SK-N-MC (cell line): ENCODE measurements around the gene RHOC.
A peak's percentile ranks its signal among the peaks of the same experiment; 100 is the strongest.

Experiments used
- DNase-seq: peaks from one replicate; pipeline ENCODE4 v3.0.0-alpha.2; 2011; ENCODE audit warnings: low read depth, low spot score
- H3K27ac ChIP-seq: fragments of 200-600 bp; sonication (generic); 2 replicates; pipeline ENCODE4 v1.5.1; 2016; ENCODE audit warnings: mixed run types
- H3K36me3 ChIP-seq: fragments of 200-600 bp; sonication (generic); 2 replicates; pipeline ENCODE4 v1.6.1; 2017; ENCODE audit warnings: antibody characterized with exemption, low read length, mixed read lengths; ENCODE audit not compliant: insufficient read depth
- H3K4me3 ChIP-seq: fragments of 200-600 bp; sonication (generic); 2 replicates; pipeline ENCODE4 v1.5.1; 2016
- H3K9ac ChIP-seq: fragments of 200-600 bp; sonication (generic); 2 replicates; pipeline ENCODE4 v1.8.0; 2017; ENCODE audit warnings: mixed run types, mixed read lengths; ENCODE audit not compliant: insufficient read length
- H3K9me3 ChIP-seq: fragments of 200-600 bp; sonication (generic); 2 replicates; pipeline ENCODE4 v1.6.1; 2017; ENCODE audit warnings: low read depth, mild to moderate bottlenecking, antibody characterized with exemption, low read length, moderate library complexity, mixed read lengths
- EZH2 ChIP-seq: fragments of 200-600 bp; sonication (generic); IDR thresholded peaks from one replicate; pipeline ENCODE4 v1.6.1; 2017; ENCODE audit warnings: antibody characterized with exemption
- FOXP2 ChIP-seq: optimal IDR thresholded peaks from 2 replicates; pipeline ENCODE3; 2011; ENCODE audit warnings: mild to moderate bottlenecking, moderate library complexity; ENCODE audit not compliant: insufficient read depth; ENCODE audit errors: extremely low read length, control extremely low read depth
- POLR2AphosphoS5 ChIP-seq: IDR thresholded peaks from 2 replicates; pipeline ENCODE4 v1.6.1; 2012; ENCODE audit warnings: mild to moderate bottlenecking, low read depth, low read length, borderline replicate concordance

Gene RHOC

GRCh38 chr1:112720800-112721199 is 13.9 kb upstream of the RHOC start:
- H3K27ac ChIP-seq: no peak overlapping the region
- H3K9ac ChIP-seq: no peak overlapping the region
- DNase-seq: no peak
- TF ChIP-seq EZH2: no peak
- no peak for TF ChIP-seq POLR2AphosphoS5
- TF ChIP-seq FOXP2: no peak
- no peaks in the 10 kb centered on the region for H3K36me3 ChIP-seq
- H3K9me3 ChIP-seq: no peaks in the 10 kb centered on the region
- H3K4me3 ChIP-seq: no peak overlapping the region

- DNase-seq: no peak
- Histone ChIP-seq H3K9me3 (no peaks in the 10 kb centered on the region), H3K27ac (no peak overlapping the region), H3K36me3 (no peaks in the 10 kb centered on the region), H3K9ac (no peak overlapping the region), H3K4me3 (no peak overlapping the region)
- TF ChIP-seq FOXP2 (no peak), POLR2AphosphoS5 (no peak), EZH2 (no peak)
These were observed 12.8 kb upstream of the RHOC start for GRCh38 chr1:112719706-112720105.

GRCh38 chr1:112718691-112719418 is 11.9 kb upstream of the RHOC start:
- TF ChIP-seq FOXP2: peak; percentile 33
- TF ChIP-seq POLR2AphosphoS5: no peak
- H3K27ac ChIP-seq: no peak overlapping the region
- H3K9me3 ChIP-seq: no peaks in the 10 kb centered on the region
- DNase-seq: no peak
- H3K9ac ChIP-seq: peak overlapping the region; percentile 45
- H3K4me3 ChIP-seq: peak overlapping the region; percentile 67
- no peaks in the 10 kb centered on the region for H3K36me3 ChIP-seq

- Histone ChIP-seq H3K9ac (no peak overlapping the region), H3K27ac (no peak overlapping the region), H3K36me3 (no peaks in the 10 kb centered on the region), H3K4me3 (no peak overlapping the region), H3K9me3 (no peaks in the 10 kb centered on the region)
- DNase-seq: no peak
- TF ChIP-seq EZH2: no peak
- no peak for TF ChIP-seq POLR2AphosphoS5
- no peak for TF ChIP-seq FOXP2
These were observed 10.4 kb upstream of the RHOC start for GRCh38 chr1:112717263-112717873.

GRCh38 chr1:112716133-112716720 is 9.3 kb upstream of the RHOC start:
- Histone ChIP-seq H3K9me3 (no peaks in the 10 kb centered on the region), H3K36me3 (no peaks in the 10 kb centered on the region), H3K27ac (no peak overlapping the region), H3K9ac (no peak overlapping the region), H3K4me3 (peak overlapping the region; percentile 88)
- peak; percentile 71 for DNase-seq
- TF ChIP-seq FOXP2: no peak
- TF ChIP-seq EZH2: no peak
- no peak for TF ChIP-seq POLR2AphosphoS5

GRCh38 chr1:112715264-112716053 is 8.5 kb upstream of the RHOC start, which contains the start of gene PPM1J:
TSS of gene PPM1J (minus strand) at chr1:112715332. CDS start at chr1:112715301, 31 bp downstream.
- Histone ChIP-seq H3K9me3 (no peaks in the 10 kb centered on the region), H3K27ac (no peak within 1 kb of the TSS), H3K4me3 (peak within 1 kb of the TSS; percentile 88), H3K9ac (peak within 1 kb of the TSS; percentile 32), H3K36me3 (no peaks in the 10 kb centered on the region)
- no peak for DNase-seq
- TF ChIP-seq EZH2: no peak
- TF ChIP-seq FOXP2: no peak
- no peak for TF ChIP-seq POLR2AphosphoS5

- no peaks in the 10 kb centered on the region for H3K36me3 ChIP-seq
- TF ChIP-seq FOXP2 (no peak), POLR2AphosphoS5 (no peak), EZH2 (no peak)
- H3K9me3 ChIP-seq: no peaks in the 10 kb centered on the region
- H3K9ac ChIP-seq: peak overlapping the region; percentile 32
- no peak for DNase-seq
- no peak overlapping the region for H3K27ac ChIP-seq
- H3K4me3 ChIP-seq: peak overlapping the region; percentile 88
These were observed 7.7 kb upstream of the RHOC start for GRCh38 chr1:112714313-112715263.
